Lung (tissue), 12 donors: ENCODE data around the gene RERE. TPM values are rescaled to one million over a fixed set of nuclear protein-coding genes. Genes with fewer than 3 reads are reported as not detected.
"Not testable (repeated sequence)": the region's sequence is repeated elsewhere in the genome, so short reads cannot be mapped to it uniquely, and the experiment has no call there.

Experiments used
- ATAC-seq: fragments of 200-7000 bp; cut with Tn5 transposase; one replicate; pipeline ENCODE4 v1.9.1; 2020; ENCODE audit warnings: moderate number of reproducible peaks; ENCODE audit not compliant: insufficient read depth, low FRiP score
- DNase-seq, 3 donors: peaks; one replicate each; pipeline ENCODE4 v3.0.0-alpha.2; 2013 to 2017
- H3K27ac ChIP-seq, 2 donors: one replicate each; pipeline ENCODE4 v1.5.1; 2013; ENCODE audit warnings: mild to moderate bottlenecking in 2 of 2, moderate library complexity in 2 of 2, control low read depth in 1 of 2, inconsistent platforms in 1 of 2, low read depth in 1 of 2, low read length in 1 of 2
- H3K27me3 ChIP-seq, 3 donors: one replicate each; pipeline ENCODE4 v1.5.1; 2013; ENCODE audit warnings: low read length in 2 of 3; ENCODE audit not compliant: control insufficient read depth in 3 of 3, insufficient read depth in 3 of 3
- H3K36me3 ChIP-seq, 4 donors: one replicate each; pipeline ENCODE4 v1.5.1; 2013; ENCODE audit warnings: low read length in 4 of 4, mild to moderate bottlenecking in 1 of 4, moderate library complexity in 1 of 4; ENCODE audit not compliant: control insufficient read depth in 4 of 4, insufficient read depth in 4 of 4
- H3K4me1 ChIP-seq, 5 donors: one replicate each; pipeline ENCODE4 v1.5.1; 2013; ENCODE audit warnings: low read length in 5 of 5, mild to moderate bottlenecking in 2 of 5, moderate library complexity in 1 of 5; ENCODE audit not compliant: control insufficient read depth in 5 of 5, insufficient read depth in 5 of 5
- H3K4me3 ChIP-seq: one replicate; pipeline ENCODE4 v1.5.1; 2013; ENCODE audit warnings: mild to moderate bottlenecking, control low read depth, moderate library complexity
- H3K9ac ChIP-seq, 2 donors: one replicate each; pipeline ENCODE4 v1.5.1; 2013; ENCODE audit warnings: low read length in 2 of 2, control low read depth in 1 of 2; ENCODE audit not compliant: insufficient read depth in 1 of 2
- H3K9me3 ChIP-seq, 4 donors: one replicate each; pipeline ENCODE4 v1.5.1; 2013; ENCODE audit warnings: low read length in 3 of 4, mild to moderate bottlenecking in 1 of 4, moderate library complexity in 1 of 4; ENCODE audit not compliant: control insufficient read depth in 4 of 4, insufficient read depth in 3 of 4
- CTCF ChIP-seq: IDR thresholded peaks from 2 replicates; pipeline ENCODE4 v1.5.1; 2012; ENCODE audit warnings: mild to moderate bottlenecking; ENCODE audit errors: control extremely low read depth, extremely low read depth
- WGBS, 2 donors: extraction: QIAGEN DNeasy Blood & Tissue Kit; methylation state at CpG; one replicate each; pipeline ENCODE4 v1.1.7; 2013; 5-methylcytosine and 5-hydroxymethylcytosine counted together
- polyA plus RNA-seq, 2 donors: library from polyadenylated mRNA; stranded (reverse); fragments of 200-250 nt; gene quantifications; one replicate each; pipeline ENCODE4 v1.2.1, GENCODE V29; 2013
- total RNA-seq, 2 donors: library from RNA; depleted of rRNA in 1 of 2; stranded (reverse); fragments of >200 nt in 1 of 2; gene quantifications; one replicate each; pipeline ENCODE4 v1.2.1, GENCODE V29; 2014 to 2021
- donor health status: control.
- donor health status: control.
- donor health status: Bipolar disorder and iron deficiency.
- donor health status: healthy.
- donor health status: DM: yes; HTN: yes; CAD: no.

RERE gene
- total and polyA plus RNA-seq, 4 donors: 21.7 to 207 (median 57.5) TPM

GRCh38 chr1:8506995-8507615, 310.3 kb downstream of the RERE start:
- peaks cover 0 to 33% (median 12%) of the 10 kb centered on the region in 5 donors for H3K4me1 ChIP-seq
- no peak for ATAC-seq

DNA sequence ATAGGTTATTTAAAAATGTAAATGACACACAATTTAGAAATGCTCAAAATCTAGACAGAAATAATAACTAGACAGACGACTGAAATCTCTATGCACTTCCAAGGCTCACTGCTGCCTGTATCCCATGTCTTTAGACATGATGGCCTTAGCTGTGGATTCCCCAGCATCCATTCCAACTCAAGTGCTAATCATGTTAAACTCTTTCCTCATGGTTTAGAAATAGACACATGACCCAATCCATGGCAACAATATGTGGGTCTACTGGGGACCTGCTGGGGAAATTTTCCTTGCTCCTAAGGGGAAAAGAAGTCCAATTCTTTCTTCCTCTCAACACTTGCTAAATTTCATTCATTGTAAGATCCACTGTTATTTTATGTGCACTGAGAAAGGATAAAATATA, 311.0 kb downstream of the RERE start:
- Histone ChIP-seq H3K36me3 (peaks cover 0 to 5% (median 2%) of the 10 kb centered on the region in 4 donors), H3K9ac (no peak overlapping the region), H3K27ac (no peak overlapping the region), H3K27me3 (no peaks in the 10 kb centered on the region), H3K4me3 (no peak overlapping the region), H3K9me3 (no peaks in the 10 kb centered on the region), H3K4me1 (peaks cover 0 to 30% (median 12%) of the 10 kb centered on the region in 5 donors)
- WGBS, 2 donors: 92 to 94% methylated on average over 1 of the region's 1 CpG
- no peak for TF ChIP-seq CTCF
- DNase-seq: no peak
- ATAC-seq: no peak

More at GRCh38 chr1:8506995-8507615, 310.3 kb downstream of the RERE start:
- TF ChIP-seq CTCF: no peak
- Histone ChIP-seq H3K9ac (peak overlapping the region in 1 of 2 donors; percentile 5), H3K27ac (peak overlapping the region in 1 of 2 donors; percentile 30), H3K9me3 (no peaks in the 10 kb centered on the region), H3K36me3 (peaks cover 0 to 5% (median 2%) of the 10 kb centered on the region in 4 donors), H3K27me3 (no peaks in the 10 kb centered on the region), H3K4me3 (no peak overlapping the region)
- no peak for DNase-seq
- WGBS, 2 donors: 64 to 69% methylated on average over 11 of the region's 11 CpGs

DNA sequence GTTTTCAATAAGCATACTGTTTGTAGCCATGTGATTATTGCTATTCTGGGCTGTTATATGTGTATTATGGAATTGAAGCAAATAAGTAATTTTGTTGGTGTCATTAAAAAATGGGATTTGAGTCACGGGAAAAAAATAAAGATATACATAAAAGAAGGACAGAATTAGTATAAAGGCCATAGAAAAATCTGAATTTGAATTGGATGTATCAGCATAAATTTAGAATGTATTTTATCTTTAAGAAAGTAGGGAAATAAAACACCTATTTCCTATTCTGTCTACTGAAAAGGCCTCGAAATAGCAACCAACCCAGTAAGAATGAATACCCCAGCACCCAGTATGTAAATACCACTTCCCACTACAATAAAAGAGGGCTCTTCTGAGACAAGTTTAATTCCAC, 313.6 kb downstream of the RERE start:
- Histone ChIP-seq H3K27me3 (no peaks in the 10 kb centered on the region), H3K4me3 (no peak overlapping the region), H3K27ac (no peak overlapping the region), H3K36me3 (peaks cover 0 to 5% (median 2%) of the 10 kb centered on the region in 4 donors), H3K4me1 (peaks cover 0 to 6% (median 0%) of the 10 kb centered on the region in 5 donors), H3K9ac (no peak overlapping the region), H3K9me3 (no peaks in the 10 kb centered on the region)
- TF ChIP-seq CTCF: no peak
- ATAC-seq (no peak), DNase-seq (no peak)
- 92 to 95% methylated on average over 2 of the region's 2 CpGs for WGBS, 2 donors

DNA sequence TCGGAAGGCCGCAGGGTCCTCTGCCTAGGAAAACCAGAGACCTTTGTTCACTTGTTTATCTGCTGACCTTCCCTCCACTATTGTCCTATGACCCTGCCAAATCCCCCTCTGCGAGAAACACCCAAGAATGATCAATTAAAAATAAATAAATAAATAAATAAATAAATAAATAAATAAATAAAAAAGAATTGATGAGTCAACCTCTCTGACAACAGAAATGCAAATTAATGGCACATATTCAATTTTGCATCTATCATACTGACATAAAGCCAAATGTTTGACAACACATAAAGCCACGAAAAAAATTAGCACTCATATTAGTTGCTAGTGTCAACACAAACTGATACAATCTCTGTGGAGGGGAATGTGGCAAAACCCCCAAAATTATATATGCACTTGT, 314.5 kb downstream of the RERE start:
- not testable (repeated sequence) for H3K9ac ChIP-seq, H3K27me3 ChIP-seq, H3K4me3 ChIP-seq, H3K36me3 ChIP-seq, H3K27ac ChIP-seq, DNase-seq, ATAC-seq, H3K9me3 ChIP-seq, H3K4me1 ChIP-seq
- 71 to 94% methylated on average over 2 to 4 of the region's 4 CpGs for WGBS, 2 donors
